GM12874 (cell line): ENCODE data around the gene ABI3.

Experiments used
- TF ChIP-seq, protein P1 (sequence below): IDR thresholded peaks from 2 replicates; pipeline ENCODE4 v1.5.1; 2011; ENCODE audit warnings: low read depth, mild to moderate bottlenecking, control low read depth, low read length, moderate library complexity; ENCODE audit not compliant: insufficient read depth

The ABI3 gene

GRCh38 chr17:49224198-49224996 is 13.9 kb downstream of the ABI3 start:
- TF ChIP-seq, protein P1, sequence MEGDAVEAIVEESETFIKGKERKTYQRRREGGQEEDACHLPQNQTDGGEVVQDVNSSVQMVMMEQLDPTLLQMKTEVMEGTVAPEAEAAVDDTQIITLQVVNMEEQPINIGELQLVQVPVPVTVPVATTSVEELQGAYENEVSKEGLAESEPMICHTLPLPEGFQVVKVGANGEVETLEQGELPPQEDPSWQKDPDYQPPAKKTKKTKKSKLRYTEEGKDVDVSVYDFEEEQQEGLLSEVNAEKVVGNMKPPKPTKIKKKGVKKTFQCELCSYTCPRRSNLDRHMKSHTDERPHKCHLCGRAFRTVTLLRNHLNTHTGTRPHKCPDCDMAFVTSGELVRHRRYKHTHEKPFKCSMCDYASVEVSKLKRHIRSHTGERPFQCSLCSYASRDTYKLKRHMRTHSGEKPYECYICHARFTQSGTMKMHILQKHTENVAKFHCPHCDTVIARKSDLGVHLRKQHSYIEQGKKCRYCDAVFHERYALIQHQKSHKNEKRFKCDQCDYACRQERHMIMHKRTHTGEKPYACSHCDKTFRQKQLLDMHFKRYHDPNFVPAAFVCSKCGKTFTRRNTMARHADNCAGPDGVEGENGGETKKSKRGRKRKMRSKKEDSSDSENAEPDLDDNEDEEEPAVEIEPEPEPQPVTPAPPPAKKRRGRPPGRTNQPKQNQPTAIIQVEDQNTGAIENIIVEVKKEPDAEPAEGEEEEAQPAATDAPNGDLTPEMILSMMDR: 0 out of 2 replicates have a peak, but pooled peaks have one; percentile 1

DNA sequence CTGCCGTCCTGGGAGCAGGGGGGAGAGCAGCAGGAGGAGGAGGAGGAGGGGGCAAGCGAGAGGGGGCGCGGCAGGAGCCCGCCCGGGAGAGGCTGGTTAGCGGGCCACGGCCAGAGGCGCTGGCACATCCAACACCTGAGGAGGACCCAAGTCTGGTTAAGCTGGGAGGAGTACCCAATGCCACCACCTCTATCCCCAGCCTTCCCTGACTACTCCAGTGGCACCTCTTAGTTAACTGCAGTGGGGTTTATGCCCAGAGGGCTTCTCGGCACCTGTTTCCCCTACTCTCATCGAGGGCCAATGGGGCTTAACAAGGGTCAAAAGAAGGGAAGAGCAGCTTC is 14.5 kb downstream of the ABI3 start:
- TF ChIP-seq, protein P1: no peak

DNA sequence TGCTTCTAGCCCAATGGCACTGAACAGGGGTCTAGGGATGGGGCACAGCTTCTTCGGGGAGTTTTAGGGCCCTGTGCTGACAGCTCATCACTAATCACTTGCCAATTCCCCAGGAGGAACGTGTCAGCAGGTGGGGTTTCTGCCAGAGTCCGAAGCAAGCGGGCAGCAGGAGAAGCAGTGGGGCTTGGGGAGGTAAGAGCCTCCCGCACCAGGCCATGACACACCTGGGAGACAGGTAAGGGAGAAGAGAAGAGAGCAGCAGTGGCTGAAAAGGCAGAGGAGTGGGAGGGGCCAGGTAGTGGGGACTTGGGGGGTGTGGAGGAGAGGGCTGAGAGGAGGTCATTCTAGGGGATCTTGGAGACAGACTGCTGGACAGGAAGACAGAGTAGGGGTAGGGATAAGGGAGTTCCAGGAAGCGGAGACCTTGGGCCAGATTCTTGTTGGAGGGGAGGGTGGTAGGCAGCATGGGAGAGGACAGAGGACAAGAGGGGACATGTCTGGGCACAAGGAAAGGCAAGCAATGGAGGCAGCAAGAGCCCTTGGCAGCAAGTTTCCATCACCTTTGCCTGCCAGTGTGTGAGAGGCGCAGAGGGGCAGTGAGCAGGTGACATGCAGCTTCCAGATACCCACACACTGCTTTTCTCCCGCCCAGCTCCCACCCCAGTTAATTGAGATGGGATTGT is 15.2 kb downstream of the ABI3 start:
- TF ChIP-seq, protein P1: no peak

GRCh38 chr17:49226771-49227435 is 16.4 kb downstream of the ABI3 start:
- TF ChIP-seq, protein P1: no peak

- TF ChIP-seq, protein P1: peak; percentile 91
Observed at GRCh38 chr17:49227436-49228261, 17.1 kb downstream of the ABI3 start.

DNA sequence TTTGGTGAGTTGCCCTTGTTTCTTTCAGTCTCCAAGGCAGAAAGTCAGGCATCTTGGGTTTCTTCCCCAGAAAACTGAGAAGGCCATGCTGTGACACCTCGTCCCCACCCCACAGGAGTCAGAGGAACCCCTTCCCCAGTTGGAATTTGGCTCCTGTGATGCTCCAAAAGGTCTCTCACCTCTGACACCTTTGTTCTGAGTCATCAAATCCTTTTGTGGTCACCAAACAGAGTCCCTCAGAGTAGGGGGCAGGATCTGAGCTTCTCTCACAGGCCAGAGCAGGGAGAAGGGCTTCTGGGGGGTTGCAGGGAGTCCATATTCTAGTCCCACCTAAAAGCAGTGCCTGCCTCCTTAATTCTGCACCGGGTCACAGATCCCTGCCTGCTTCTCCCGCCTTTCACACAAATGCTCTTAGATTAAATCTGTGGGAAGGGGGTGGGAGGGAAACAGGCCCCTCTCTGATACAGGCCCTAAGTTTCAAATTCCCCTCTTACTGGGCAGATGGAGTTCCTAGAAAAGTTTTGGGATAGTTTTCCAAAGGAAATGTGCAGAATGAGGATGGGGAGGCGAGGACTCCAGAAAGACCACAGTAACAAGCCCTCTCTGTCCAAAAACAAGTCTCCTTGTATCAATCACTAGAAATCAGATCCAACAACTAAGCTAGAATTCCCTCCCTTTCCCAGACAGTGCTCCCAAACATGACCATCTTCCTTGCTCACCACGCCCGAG is 18.7 kb downstream of the ABI3 start:
- TF ChIP-seq, protein P1: no peak
